Sigmoid colon (tissue), 7 donors: Measurements from ENCODE around the gene RSPRY1. TPM values are rescaled to one million over a fixed set of nuclear protein-coding genes. Genes with fewer than 3 reads are reported as not detected.

Experiments used
- DNase-seq: peaks from one replicate; pipeline ENCODE4 v3.0.0-alpha.2; 2019
- H3K27ac ChIP-seq, 4 donors: fragments of 200-600 bp; sonication (generic); one replicate each; pipeline ENCODE4 v1.5.1; 2016 to 2019; ENCODE audit warnings: mild to moderate bottlenecking in 1 of 4
- H3K27me3 ChIP-seq, 3 donors: fragments of 200-600 bp; sonication (generic); one replicate each; pipeline ENCODE4 v1.5.1; 2019; ENCODE audit warnings: mild to moderate bottlenecking in 1 of 3
- H3K36me3 ChIP-seq, 4 donors: fragments of 200-600 bp; sonication (generic); one replicate each; pipeline ENCODE4 v1.5.1; 2016 to 2019
- H3K4me1 ChIP-seq, 4 donors: fragments of 200-600 bp; sonication (generic); one replicate each; pipeline ENCODE4 v1.5.1; 2017 to 2019
- H3K4me3 ChIP-seq, 4 donors: fragments of 200-600 bp; sonication (generic); one replicate each; pipeline ENCODE4 v1.5.1; 2017 to 2019; ENCODE audit warnings: mild to moderate bottlenecking in 2 of 4, moderate library complexity in 1 of 4
- H3K9me3 ChIP-seq, 4 donors: fragments of 200-600 bp in 3 of 4; sonication (generic) in 3 of 4; one replicate each; pipeline versions ENCODE4 v1.5.1 to v1.6.1; 2013 to 2019
- EP300 ChIP-seq, 4 donors: sonication (generic); formaldehyde crosslinking; IDR thresholded peaks; one replicate each; pipeline ENCODE4 v1.6.1; 2017; ENCODE audit warnings: antibody characterized with exemption in 4 of 4
- POLR2A ChIP-seq, 2 donors: fragments of 450-650 bp; IDR thresholded peaks; one replicate each; pipeline ENCODE4 v1.6.1; 2016; ENCODE audit warnings: antibody characterized with exemption in 2 of 2, mild to moderate bottlenecking in 2 of 2, moderate library complexity in 2 of 2
- POLR2AphosphoS5 ChIP-seq, 4 donors: sonication (generic); formaldehyde crosslinking; IDR thresholded peaks; one replicate each; pipeline ENCODE4 v1.6.1; 2017; ENCODE audit warnings: antibody characterized with exemption in 4 of 4
- WGBS, 2 donors: extraction: QIAGEN DNeasy Blood & Tissue Kit; methylation state at CpG; one replicate each; pipeline ENCODE4 v1.1.7; 2013; 5-methylcytosine and 5-hydroxymethylcytosine counted together
- intact Hi-C: fragments of 100-400 bp; cut with DNase I; formaldehyde crosslinking; loops from one replicate; pipeline ENCODE4 v1.15.1; 2023
- polyA plus RNA-seq, 3 donors: library from polyadenylated mRNA; stranded (reverse); fragments of 200-250 nt; gene quantifications; one replicate each; pipeline ENCODE4 v1.2.3, GENCODE V29; 2013
- total RNA-seq, 4 donors: library from RNA; depleted of rRNA; stranded (reverse); fragments of >200 nt; gene quantifications; one replicate each; pipeline ENCODE4 v1.1.0, GENCODE V29; 2016
- TF ChIP-seq, protein P1 (sequence below), 4 experiments: fragments of 450-650 bp in 3 of 4; fragments of 200-600 bp in 1 of 4; IDR thresholded peaks; one replicate each; pipeline ENCODE4 v1.5.1; 2016 to 2019; ENCODE audit warnings: antibody characterized with exemption in 4 of 4, mild to moderate bottlenecking in 3 of 4, moderate library complexity in 2 of 4
- donor health status: healthy with polysubstance abuse.
- donor health status: Bipolar disorder and iron deficiency.
- donor health status: healthy.

Gene RSPRY1
- total and polyA plus RNA-seq, 7 donors: 12.6 to 42.7 (median 30.6) TPM

DNA sequence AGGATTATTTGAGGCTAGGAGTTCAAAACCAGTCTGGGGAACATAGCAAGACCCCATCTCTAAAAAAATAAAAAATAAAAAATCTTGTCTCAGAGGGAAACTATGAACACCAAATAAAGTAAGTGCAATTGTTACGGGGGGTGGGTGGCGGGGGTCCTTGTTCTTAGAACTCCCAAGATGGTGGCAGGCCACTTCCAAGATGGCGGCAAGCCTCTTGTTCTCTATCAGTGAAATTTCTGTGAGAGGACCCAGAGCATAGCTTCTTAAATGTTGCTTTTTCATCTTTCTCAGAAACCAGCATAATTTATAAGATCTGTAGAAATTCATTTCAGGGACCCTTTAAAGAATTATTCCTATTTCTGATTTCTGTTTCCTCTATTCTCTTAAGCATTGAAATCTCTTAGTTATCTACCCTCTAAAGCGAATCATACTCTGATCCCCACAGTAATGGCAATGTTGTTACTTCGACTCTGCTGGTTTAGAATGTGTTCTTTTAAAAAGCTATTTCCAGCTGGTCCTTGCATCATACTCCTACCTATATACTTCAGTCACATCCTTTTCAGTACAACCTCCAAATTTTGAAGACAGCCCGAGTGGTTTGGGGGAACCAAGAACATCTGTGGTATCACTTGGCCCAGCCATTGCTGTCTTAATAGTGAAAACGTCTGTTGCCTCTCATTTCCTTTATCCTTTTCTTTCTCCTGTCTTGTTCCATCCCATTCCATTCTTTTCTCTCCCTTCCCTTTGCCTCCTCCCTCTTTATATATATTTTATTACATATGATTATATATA, 16.2 kb downstream of the RSPRY1 start:
- H3K27ac ChIP-seq: no peak overlapping the region
- TF ChIP-seq EP300 (IDR thresholded peaks at IDR 0.05) (no peak), POLR2AphosphoS5 (IDR thresholded peaks at IDR 0.05) (no peak), POLR2A (IDR thresholded peaks at IDR 0.05) (no peak)
- TF ChIP-seq, protein P1, sequence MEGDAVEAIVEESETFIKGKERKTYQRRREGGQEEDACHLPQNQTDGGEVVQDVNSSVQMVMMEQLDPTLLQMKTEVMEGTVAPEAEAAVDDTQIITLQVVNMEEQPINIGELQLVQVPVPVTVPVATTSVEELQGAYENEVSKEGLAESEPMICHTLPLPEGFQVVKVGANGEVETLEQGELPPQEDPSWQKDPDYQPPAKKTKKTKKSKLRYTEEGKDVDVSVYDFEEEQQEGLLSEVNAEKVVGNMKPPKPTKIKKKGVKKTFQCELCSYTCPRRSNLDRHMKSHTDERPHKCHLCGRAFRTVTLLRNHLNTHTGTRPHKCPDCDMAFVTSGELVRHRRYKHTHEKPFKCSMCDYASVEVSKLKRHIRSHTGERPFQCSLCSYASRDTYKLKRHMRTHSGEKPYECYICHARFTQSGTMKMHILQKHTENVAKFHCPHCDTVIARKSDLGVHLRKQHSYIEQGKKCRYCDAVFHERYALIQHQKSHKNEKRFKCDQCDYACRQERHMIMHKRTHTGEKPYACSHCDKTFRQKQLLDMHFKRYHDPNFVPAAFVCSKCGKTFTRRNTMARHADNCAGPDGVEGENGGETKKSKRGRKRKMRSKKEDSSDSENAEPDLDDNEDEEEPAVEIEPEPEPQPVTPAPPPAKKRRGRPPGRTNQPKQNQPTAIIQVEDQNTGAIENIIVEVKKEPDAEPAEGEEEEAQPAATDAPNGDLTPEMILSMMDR (IDR thresholded peaks at IDR 0.05): no peak
- no peak overlapping the region for H3K4me3 ChIP-seq
- DNase-seq: no peak
- WGBS, 2 donors: 92% methylated on average over 7 of the region's 7 CpGs
- H3K36me3 ChIP-seq: peaks cover 4 to 32% (median 10%) of the 10 kb centered on the region in 4 donors
- intact Hi-C loops: no loop called here
- H3K4me1 ChIP-seq: peaks cover 0 to 16% (median 8%) of the 10 kb centered on the region in 4 donors
- no peaks in the 10 kb centered on the region for H3K9me3 ChIP-seq
- H3K27me3 ChIP-seq: no peaks in the 10 kb centered on the region

DNA sequence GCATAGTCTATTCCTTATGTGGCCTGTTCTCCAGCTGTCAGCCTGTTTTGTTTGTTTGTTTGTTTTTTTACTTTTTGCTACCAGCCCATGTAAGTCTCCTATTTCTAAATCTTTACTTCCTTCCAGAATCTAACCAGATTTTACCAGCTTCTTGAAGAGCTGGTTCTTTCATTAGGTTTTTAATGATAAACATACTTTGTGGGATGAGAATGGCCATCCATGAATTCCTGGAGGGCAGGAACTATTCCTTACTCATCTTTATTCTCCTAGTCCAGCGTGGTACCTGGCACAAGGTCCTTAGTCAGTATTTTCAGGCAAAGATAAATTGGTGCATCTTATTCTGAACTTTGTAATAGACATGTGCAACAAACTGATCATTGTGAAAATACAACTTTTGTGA, 17.3 kb downstream of the RSPRY1 start:
- WGBS, 2 donors: 74 to 82% methylated on average over 1 of the region's 1 CpG
- Histone ChIP-seq H3K4me1 (peaks cover 0 to 7% (median 3%) of the 10 kb centered on the region in 4 donors), H3K27ac (no peak overlapping the region), H3K4me3 (no peak overlapping the region), H3K36me3 (peaks cover 4 to 41% (median 13%) of the 10 kb centered on the region in 4 donors), H3K9me3 (no peaks in the 10 kb centered on the region), H3K27me3 (no peaks in the 10 kb centered on the region)
- no peak for DNase-seq
- TF ChIP-seq, protein P1 (IDR thresholded peaks at IDR 0.05): no peak
- no peak for TF ChIP-seq EP300 (IDR thresholded peaks at IDR 0.05)
- intact Hi-C loops: no loop called here

DNA sequence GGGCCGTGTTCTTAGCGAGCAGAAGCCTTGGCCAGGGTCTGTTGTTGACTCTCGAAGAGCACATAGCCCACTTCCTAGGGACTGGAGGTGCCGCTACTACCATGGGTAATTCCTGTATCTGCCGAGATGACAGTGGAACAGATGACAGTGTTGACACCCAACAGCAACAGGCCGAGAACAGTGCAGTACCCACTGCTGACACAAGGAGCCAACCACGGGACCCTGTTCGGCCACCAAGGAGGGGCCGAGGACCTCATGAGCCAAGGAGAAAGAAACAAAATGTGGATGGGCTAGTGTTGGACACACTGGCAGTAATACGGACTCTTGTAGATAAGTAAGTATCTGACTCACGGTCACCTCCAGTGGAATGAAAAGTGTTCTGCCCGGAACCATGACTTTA, 18.5 kb downstream of the RSPRY1 start:
- Histone ChIP-seq H3K4me3 (no peak overlapping the region), H3K27me3 (no peaks in the 10 kb centered on the region), H3K27ac (no peak overlapping the region), H3K9me3 (no peaks in the 10 kb centered on the region), H3K36me3 (peaks cover 6 to 53% (median 22%) of the 10 kb centered on the region in 4 donors), H3K4me1 (peaks cover 0 to 6% (median 0%) of the 10 kb centered on the region in 4 donors)
- no peak for TF ChIP-seq POLR2AphosphoS5 (IDR thresholded peaks at IDR 0.05)
- TF ChIP-seq, protein P1 (IDR thresholded peaks at IDR 0.05): no peak
- TF ChIP-seq EP300 (IDR thresholded peaks at IDR 0.05): no peak
- TF ChIP-seq POLR2A (IDR thresholded peaks at IDR 0.05): no peak
- 94 to 95% methylated on average over 12 of the region's 12 CpGs for WGBS, 2 donors
- DNase-seq: no peak
- intact Hi-C loops: no loop called here

DNA sequence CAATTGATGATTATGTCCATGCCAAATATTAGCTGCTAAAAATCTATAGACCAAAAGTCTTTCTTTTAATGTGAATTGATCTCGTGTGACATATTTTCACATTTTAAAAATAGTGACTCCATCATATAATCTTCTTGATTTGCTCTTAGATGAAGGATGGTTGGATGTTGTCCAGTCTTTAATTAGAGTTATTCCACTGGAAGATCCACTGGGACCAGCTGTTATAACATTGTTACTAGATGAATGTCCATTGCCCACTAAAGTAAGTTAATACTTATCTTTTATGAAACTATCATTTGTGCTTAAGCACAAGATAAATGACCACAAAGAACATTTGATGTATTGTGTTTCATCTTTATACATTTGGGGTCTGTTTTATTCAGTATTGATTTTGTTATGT, 22.8 kb downstream of the RSPRY1 start:
- intact Hi-C loops: no loop called here
- 96% methylated on average over 1 of the region's 1 CpG for WGBS, 2 donors
- Histone ChIP-seq H3K36me3 (peaks cover 11 to 96% (median 40%) of the 10 kb centered on the region in 4 donors), H3K27ac (no peak overlapping the region), H3K4me1 (no peaks in the 10 kb centered on the region), H3K4me3 (no peak overlapping the region), H3K9me3 (no peaks in the 10 kb centered on the region), H3K27me3 (no peaks in the 10 kb centered on the region)
- TF ChIP-seq POLR2A (IDR thresholded peaks at IDR 0.05) (no peak), POLR2AphosphoS5 (IDR thresholded peaks at IDR 0.05) (no peak), EP300 (IDR thresholded peaks at IDR 0.05) (no peak)
- TF ChIP-seq, protein P1 (IDR thresholded peaks at IDR 0.05): no peak
- DNase-seq: no peak
